ENCODE measurements around the gene CTBP1.

Gene CTBP1

DNA sequence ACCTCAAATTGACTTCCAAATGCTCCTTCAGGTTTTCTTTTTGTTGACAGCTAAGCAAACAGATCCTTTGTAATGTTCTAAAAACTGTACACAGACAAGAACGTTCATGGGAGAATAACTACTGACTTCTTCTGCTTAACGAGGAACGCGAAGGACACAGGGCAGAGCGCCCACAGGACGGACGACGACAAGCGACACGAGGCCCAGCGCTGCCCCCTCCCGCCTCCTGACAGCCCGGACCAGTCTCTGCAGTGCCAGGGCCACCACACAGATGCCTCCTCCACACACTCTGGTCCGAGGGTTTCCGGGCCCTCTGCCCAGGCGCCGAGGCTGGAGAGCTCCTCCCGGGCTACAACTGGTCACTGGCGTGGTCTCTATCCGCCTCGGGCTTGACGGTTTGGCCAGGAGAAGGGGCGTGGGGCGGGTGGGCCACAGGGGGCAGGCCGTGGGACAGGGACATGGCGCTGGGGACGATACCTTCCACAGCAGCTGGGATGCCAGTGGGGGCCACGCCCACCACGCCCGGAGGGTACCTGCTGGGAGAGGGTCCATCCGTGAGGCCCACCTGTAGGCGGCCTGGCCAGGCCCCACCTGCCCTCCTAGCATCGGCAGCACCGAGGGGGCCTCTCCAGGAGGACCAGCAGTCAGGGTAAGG, 36.9 kb downstream of the CTBP1 start:
- no peaks in the 10 kb centered on the region for H3K27me3 ChIP-seq (ENCODE audit: insufficient read depth, poor library complexity, severe bottlenecking)
- H3K27ac ChIP-seq (replicated peaks): no peak overlapping the region
- no peak overlapping the region for H3K4me3 ChIP-seq (replicated peaks; ENCODE audit: insufficient read depth, low read length)
- no peak for TF ChIP-seq POLR2AphosphoS5 (IDR thresholded peaks at IDR 0.05; ENCODE audit: low read depth)
- TF ChIP-seq, protein P1, sequence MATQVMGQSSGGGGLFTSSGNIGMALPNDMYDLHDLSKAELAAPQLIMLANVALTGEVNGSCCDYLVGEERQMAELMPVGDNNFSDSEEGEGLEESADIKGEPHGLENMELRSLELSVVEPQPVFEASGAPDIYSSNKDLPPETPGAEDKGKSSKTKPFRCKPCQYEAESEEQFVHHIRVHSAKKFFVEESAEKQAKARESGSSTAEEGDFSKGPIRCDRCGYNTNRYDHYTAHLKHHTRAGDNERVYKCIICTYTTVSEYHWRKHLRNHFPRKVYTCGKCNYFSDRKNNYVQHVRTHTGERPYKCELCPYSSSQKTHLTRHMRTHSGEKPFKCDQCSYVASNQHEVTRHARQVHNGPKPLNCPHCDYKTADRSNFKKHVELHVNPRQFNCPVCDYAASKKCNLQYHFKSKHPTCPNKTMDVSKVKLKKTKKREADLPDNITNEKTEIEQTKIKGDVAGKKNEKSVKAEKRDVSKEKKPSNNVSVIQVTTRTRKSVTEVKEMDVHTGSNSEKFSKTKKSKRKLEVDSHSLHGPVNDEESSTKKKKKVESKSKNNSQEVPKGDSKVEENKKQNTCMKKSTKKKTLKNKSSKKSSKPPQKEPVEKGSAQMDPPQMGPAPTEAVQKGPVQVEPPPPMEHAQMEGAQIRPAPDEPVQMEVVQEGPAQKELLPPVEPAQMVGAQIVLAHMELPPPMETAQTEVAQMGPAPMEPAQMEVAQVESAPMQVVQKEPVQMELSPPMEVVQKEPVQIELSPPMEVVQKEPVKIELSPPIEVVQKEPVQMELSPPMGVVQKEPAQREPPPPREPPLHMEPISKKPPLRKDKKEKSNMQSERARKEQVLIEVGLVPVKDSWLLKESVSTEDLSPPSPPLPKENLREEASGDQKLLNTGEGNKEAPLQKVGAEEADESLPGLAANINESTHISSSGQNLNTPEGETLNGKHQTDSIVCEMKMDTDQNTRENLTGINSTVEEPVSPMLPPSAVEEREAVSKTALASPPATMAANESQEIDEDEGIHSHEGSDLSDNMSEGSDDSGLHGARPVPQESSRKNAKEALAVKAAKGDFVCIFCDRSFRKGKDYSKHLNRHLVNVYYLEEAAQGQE (IDR thresholded peaks at IDR 0.05; ENCODE audit: insufficient replicate concordance, low read depth): no peak
- TF ChIP-seq, protein P2, sequence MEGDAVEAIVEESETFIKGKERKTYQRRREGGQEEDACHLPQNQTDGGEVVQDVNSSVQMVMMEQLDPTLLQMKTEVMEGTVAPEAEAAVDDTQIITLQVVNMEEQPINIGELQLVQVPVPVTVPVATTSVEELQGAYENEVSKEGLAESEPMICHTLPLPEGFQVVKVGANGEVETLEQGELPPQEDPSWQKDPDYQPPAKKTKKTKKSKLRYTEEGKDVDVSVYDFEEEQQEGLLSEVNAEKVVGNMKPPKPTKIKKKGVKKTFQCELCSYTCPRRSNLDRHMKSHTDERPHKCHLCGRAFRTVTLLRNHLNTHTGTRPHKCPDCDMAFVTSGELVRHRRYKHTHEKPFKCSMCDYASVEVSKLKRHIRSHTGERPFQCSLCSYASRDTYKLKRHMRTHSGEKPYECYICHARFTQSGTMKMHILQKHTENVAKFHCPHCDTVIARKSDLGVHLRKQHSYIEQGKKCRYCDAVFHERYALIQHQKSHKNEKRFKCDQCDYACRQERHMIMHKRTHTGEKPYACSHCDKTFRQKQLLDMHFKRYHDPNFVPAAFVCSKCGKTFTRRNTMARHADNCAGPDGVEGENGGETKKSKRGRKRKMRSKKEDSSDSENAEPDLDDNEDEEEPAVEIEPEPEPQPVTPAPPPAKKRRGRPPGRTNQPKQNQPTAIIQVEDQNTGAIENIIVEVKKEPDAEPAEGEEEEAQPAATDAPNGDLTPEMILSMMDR (IDR thresholded peaks at IDR 0.05; ENCODE audit: insufficient read depth, low read length): no peak
- TF ChIP-seq SPI1 (IDR thresholded peaks at IDR 0.05; ENCODE audit: borderline replicate concordance, low read depth): no peak
- no peak for TF ChIP-seq GABPA (IDR thresholded peaks at IDR 0.05; ENCODE audit: low read depth)
- DNase-seq (ENCODE audit: low read depth in 1 of 2, low spot score in 1 of 2): no peak

DNA sequence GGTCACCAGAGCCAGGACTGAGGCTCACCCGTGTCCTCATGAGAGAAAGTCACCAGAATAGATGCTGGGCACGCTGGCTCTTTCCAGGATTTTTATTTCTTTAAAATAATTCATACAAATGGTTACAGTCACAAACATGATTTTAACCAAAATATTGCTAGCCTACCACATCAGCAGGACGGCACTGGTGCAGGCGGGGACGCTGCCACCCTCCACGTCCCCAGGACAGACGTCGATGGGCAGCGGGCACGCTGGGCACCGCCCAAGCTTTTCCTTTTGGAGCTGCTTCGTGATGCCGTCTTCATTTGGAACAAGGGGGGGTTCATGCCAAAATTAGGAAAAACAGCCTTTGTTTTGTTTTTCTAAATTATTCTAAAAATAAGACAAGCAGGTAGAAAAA, 37.6 kb downstream of the CTBP1 start:
- no peak for DNase-seq (ENCODE audit: low read depth in 1 of 2, low spot score in 1 of 2)
- TF ChIP-seq SPI1 (IDR thresholded peaks at IDR 0.05; ENCODE audit: borderline replicate concordance, low read depth): no peak
- TF ChIP-seq, protein P1 (IDR thresholded peaks at IDR 0.05; ENCODE audit: insufficient replicate concordance, low read depth): no peak
- TF ChIP-seq GABPA (IDR thresholded peaks at IDR 0.05; ENCODE audit: low read depth): no peak
- no peak for TF ChIP-seq POLR2AphosphoS5 (IDR thresholded peaks at IDR 0.05; ENCODE audit: low read depth)
- Histone ChIP-seq H3K4me3 (replicated peaks; ENCODE audit: insufficient read depth, low read length) (no peak overlapping the region), H3K27me3 (ENCODE audit: insufficient read depth, poor library complexity, severe bottlenecking) (no peaks in the 10 kb centered on the region), H3K27ac (replicated peaks) (no peak overlapping the region)

DNA sequence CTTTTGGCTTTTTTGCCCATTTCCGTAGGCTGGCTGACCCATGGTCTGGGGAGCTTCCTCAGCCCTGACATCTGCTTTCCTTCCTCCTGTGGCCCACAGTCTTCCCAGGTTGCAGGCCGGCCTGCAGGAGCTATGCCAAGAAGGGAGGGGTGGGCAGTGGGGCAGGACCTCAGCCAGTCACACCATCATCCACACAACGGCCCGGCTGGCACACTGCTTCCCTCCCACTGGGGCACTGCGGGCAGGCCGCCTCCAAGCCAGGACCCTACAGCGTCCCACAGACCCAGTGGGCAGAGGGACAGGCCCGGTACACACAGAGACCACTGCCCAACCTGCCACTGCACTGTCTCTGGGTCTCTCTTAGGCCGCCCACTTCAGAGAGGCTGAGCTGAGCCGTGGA, 38.0 kb downstream of the CTBP1 start:
- DNase-seq (ENCODE audit: low read depth in 1 of 2, low spot score in 1 of 2): no peak
- Histone ChIP-seq H3K27ac (replicated peaks) (no peak overlapping the region), H3K27me3 (ENCODE audit: insufficient read depth, poor library complexity, severe bottlenecking) (no peaks in the 10 kb centered on the region), H3K4me3 (replicated peaks; ENCODE audit: insufficient read depth, low read length) (no peak overlapping the region)
- TF ChIP-seq, protein P1 (IDR thresholded peaks at IDR 0.05; ENCODE audit: insufficient replicate concordance, low read depth): no peak
- TF ChIP-seq SPI1 (IDR thresholded peaks at IDR 0.05; ENCODE audit: borderline replicate concordance, low read depth) (no peak), POLR2AphosphoS5 (IDR thresholded peaks at IDR 0.05; ENCODE audit: low read depth) (no peak), GABPA (IDR thresholded peaks at IDR 0.05; ENCODE audit: low read depth) (no peak)
- TF ChIP-seq, protein P2 (IDR thresholded peaks at IDR 0.05; ENCODE audit: insufficient read depth, low read length): no peak
